ENCODE results near the gene KLF2.

KLF2 gene

GRCh38 chr19:16308081-16308480, 16.5 kb upstream of the KLF2 start:
- DNase-seq: no peak

DNA sequence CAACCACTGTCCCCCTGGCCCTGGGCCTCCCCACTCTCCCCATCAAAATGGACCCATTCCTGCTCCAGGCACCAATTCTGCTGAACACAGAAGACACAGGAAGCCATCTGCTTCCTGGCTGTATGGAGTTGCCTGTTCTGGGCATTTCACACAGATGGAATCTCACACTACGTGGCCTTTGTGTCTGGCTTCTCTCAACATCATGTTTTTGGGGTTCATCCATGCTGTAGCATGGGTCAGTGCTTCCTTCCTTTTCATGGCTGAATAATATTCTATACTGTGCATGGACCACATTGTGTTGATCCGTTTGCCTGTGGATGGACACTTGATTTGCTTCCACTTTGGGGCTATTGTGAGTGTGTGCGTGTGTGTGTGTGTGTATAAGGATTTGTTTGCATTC, 15.0 kb upstream of the KLF2 start:
- DNase-seq: no peak

DNA sequence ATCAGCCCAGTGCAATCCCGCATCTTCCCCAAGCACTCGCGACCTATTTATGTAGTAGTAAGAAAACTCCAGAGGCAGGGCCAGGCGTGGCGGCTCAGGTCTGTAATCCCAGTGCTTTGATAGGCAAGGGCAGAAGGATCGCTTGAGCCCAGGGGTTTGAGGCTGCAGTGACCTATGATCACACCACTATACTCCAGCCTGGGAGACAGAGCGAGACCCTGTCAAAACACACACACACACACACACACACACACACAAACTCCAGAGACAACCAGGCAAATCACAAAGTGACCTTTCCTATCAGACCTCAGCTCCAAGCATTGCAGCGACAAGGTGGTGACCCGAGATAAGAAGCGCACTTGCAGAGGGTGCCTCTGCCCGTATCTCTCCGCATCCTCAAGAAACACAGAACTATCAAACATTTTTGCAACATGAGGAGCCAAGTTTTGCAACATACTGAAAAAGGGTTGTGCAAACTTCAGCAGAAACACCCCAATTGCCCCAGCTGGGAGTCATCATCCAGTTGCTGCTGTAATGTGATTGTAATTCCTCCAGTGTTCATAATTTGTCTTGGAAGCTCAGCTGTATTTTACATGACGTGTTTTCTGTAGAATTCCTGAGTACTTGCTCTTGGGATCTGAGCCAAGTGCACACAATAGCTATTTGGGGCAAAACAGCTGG, 8.7 kb upstream of the KLF2 start:
- no peak for DNase-seq

GRCh38 chr19:16316506-16316882, 8.1 kb upstream of the KLF2 start:
- no peak for DNase-seq

- DNase-seq: no peak
Measured at GRCh38 chr19:16319481-16319880, 5.1 kb upstream of the KLF2 start.

DNA sequence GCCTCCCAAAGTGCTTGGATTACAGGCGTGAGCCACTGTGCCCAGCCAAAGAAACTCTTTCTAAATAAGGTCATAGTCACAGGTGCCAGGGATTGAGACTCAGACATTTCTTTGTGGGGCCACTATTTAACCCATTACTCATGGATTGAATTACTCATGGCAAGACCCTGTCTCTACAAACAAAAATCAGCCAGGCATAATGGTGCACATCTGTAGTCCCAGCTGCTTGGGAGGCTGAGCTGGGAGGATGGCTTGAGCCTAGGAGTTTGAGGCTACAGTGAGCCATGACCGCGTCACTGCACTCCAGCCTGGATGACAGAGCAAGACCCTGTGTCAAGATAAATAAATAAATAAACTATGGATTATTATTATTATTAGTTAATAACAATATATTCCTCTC, 3.6 kb upstream of the KLF2 start:
- no peak for DNase-seq

GRCh38 chr19:16325161-16325527, 518 bp downstream of the KLF2 start:
- DNase-seq: peak; percentile 17

GRCh38 chr19:16325641-16326400, 1.2 kb downstream of the KLF2 start:
- DNase-seq: peak; percentile 40

DNA sequence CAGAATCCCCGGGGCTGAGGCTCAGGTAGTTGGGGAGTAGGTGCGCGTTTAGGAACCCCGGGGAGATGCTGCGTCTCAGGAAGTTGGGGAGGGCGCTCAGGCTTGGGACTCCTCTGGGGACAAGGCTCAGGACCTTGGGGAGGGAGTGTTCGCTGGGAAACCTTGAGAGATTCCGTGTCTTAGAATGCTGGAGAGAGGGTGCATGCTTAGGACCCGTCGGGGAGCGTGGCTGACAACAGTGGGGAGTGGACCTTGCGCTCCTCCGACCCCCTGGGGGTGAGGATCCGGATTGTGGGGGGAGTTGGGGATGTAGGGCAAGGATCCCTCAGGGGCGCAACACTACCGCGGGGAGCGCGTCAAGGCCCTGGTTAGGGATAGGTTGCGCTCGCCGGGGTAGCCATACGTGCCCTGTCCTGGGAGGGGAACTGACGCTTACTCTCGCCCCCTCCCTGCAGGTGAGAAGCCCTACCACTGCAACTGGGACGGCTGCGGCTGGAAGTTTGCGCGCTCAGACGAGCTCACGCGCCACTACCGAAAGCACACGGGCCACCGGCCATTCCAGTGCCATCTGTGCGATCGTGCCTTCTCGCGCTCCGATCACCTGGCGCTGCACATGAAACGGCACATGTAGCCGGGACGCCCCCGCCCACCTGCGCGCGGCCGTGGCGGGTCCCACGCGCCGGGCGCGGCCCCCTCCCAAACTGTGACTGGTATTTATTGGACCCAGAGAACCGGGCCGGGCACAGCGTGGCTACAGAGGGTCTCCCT, 2.0 kb downstream of the KLF2 start:
- DNase-seq: no peak

DNA sequence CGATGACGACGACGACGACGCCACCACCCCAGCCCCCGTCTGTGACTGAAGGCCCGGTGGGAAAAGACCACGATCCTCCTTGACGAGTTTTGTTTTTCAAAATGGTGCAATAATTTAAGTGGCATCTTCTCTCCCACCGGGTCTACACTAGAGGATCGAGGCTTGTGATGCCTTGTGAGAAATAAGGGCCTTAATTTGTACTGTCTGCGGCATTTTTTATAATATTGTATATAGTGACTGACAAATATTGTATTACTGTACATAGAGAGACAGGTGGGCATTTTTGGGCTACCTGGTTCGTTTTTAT, 2.5 kb downstream of the KLF2 start:
- no peak for DNase-seq

DNA sequence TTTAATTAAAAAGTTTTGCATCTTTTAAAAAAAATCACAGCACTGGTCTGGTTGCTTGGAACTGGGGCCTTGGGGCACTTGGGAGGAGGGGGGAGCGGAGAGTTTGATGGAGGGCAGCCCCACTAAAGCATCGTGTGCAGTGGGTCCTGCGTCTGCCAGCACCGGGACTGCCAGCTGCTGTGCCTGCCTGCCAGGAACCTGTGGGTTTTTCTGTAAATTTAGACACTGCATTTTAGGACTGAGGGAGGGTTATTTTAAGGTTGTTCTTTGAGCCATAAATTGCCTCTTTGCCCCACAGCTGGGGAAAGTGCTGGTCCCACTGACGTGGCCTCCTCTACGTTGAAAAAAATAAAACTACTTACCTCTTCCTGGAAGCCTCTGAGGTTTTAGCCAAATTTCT, 2.9 kb downstream of the KLF2 start:
- DNase-seq: no peak

DNA sequence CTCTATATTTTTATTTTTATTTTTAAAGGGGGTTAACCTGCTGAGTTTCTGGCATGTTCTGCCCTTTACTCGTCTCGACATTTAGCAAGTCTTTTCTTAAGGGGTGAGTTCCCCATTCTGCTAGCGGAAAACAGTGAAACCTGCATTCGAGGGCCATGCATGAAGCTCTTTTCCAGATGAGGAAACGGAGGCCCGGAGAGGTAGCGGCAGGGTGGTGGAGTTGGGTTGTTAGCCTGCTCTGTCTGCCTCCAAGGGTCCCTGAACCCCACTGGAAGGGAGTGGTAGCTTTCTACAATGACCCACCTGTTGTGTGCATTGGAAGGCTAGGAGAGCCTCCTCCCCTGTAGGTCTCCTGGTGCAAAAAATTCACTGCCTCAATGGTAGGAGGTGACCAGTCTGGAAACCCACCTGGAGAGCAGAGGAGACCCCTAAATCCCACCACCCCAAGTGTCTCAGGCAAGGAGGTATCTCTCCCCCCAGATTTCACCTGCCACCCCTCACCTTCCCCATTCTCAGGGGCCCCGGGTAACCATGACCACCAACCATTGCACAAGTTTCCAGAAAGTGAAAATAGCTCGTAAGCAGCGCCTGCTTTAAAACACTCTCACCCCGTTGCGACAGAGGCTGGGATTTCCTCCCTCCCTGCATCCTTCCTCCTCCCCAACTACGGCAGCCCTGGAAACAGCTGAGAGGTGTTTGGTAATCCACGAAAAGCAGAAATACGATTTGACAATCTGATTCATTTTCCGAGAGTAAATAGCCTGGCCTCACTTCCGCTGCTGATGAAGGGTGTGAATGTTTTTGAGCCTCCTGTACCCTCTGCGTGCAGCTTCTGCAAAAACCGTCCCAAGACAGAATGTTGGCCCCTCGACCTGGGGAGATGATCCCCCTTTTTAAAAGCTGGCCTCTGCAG, 3.5 kb downstream of the KLF2 start:
- DNase-seq: no peak

GRCh38 chr19:16328824-16329482, 4.3 kb downstream of the KLF2 start:
- no peak for DNase-seq

DNA sequence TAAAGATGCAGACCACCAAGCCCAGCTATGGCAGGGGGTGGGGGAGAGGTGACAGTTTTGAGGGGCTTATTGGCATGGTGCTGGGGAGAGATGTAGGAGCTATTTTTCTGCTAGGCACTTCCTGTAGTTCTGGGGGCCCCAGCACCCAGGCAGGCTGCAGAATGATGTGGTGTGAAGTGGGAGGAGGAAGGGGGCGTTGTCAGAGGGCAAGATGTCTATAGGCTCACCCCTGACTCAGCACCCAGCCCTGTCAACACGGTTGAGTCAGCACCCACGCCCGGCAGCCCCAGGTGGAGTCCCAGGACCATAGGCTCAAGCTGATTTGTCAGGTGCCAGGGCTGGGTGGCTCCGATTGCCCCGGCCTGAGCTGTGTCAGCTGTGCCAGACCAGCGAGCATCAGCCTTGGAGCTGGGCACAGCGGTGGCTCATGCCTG, 5.8 kb downstream of the KLF2 start:
- DNase-seq: no peak

DNA sequence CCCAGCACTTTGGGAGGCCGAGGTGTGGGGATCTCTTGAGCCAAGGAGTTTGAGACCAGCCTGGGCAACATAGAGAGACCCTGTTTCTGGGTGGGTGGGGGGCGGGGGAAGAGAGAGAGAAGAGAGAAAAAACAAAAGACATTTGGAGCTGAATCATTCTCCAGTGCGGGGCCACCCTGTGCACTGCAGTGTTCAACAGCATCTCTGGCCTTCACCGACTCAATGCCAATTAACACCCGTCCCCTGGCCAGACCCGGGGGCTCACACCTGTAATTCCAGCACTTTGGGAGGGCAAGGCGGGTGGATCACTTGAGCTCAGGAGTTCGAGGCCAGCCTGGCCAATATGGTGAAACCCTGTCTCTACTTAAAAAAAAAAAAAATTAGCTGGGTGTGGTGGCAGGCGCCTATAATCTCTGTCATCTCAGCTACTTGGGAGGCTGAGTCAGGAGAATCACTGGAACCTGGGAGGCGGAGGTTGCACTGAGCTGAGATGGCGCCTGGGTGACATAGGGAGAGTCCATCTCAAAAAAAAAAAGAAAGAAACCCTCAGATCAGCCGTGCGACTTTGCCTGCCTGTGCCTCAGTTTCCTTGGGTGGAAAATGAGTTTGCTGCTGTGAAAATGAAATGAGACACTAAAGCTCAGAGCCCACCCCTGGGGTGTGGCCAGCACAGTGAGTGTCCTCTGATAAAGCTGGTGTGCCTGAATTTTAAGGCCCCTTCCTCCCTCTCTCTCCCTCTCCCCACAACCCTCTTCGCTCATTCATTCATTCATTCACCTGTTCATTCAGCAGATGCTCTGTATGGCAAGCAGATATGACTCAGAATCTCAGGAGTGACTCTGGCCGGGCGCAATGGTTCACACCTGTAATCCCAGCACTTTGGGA, 6.4 kb downstream of the KLF2 start:
- no peak for DNase-seq

GRCh38 chr19:16333001-16333586, 8.5 kb downstream of the KLF2 start:
- no peak for DNase-seq

- no peak for DNase-seq
Measured at GRCh38 chr19:16334411-16334810, 9.8 kb downstream of the KLF2 start.

DNA sequence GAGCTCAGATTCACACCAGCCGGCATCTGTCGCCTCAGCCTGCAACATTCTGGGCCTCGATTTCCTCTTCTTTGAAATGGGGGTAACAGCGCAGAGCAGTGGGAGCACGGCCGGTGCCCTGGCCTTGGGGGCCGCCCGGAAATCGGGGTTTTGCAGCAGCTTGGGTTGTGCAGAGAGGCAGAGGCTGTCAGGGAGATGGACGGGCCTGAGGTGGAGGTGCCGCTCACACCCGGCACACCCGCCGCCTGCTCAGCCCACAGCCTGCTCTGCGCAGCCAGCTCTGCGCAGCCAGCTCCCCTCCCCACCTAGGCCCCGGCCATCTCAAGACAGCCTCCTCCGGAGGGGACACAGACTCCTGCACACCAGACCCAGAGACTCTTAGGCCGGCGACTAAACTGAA, 10.6 kb downstream of the KLF2 start:
- DNase-seq: no peak

DNA sequence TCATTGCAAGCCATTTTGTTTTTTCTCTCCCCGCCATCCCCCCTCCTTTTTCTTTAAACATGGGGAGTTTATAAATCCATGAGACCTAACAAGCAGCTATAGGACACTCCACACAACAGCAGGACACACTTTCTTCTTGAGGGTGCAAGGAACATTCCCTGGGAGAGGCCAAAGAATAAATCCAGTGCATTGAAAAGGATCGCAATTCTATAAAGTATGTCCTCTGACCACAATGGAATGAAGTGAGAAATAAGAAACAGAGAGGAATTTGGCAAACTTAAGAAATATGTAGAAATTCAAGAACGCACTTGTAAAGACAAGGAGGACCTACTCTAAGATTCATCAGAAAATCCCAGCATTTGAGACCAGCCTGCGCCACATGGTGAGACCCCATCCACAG, 11.9 kb downstream of the KLF2 start:
- no peak for DNase-seq

GRCh38 chr19:16337809-16338469, 13.3 kb downstream of the KLF2 start:
- no peak for DNase-seq

Data from NCI-H2029 (cell line).